KG1 (cell line): ENCODE results near the gene COMMD2.

Experiments
- DNase-seq: peaks from one replicate; lab custom pipeline; 2025; lab: John Stamatoyannopoulos, UW

Gene COMMD2

GRCh38 chr3:149702691-149703441 is 49.4 kb downstream of the COMMD2 start:
- DNase-seq = no peak

- DNase-seq = no peak
These were observed 50.3 kb downstream of the COMMD2 start for GRCh38 chr3:149701977-149702350.

- DNase-seq = no peak
These were observed 50.9 kb downstream of the COMMD2 start for GRCh38 chr3:149701206-149701976.
